ENCODE measurements around the gene CCL5.
A peak's percentile ranks its signal among the peaks of the same experiment; 100 is the strongest.

Gene CCL5

DNA sequence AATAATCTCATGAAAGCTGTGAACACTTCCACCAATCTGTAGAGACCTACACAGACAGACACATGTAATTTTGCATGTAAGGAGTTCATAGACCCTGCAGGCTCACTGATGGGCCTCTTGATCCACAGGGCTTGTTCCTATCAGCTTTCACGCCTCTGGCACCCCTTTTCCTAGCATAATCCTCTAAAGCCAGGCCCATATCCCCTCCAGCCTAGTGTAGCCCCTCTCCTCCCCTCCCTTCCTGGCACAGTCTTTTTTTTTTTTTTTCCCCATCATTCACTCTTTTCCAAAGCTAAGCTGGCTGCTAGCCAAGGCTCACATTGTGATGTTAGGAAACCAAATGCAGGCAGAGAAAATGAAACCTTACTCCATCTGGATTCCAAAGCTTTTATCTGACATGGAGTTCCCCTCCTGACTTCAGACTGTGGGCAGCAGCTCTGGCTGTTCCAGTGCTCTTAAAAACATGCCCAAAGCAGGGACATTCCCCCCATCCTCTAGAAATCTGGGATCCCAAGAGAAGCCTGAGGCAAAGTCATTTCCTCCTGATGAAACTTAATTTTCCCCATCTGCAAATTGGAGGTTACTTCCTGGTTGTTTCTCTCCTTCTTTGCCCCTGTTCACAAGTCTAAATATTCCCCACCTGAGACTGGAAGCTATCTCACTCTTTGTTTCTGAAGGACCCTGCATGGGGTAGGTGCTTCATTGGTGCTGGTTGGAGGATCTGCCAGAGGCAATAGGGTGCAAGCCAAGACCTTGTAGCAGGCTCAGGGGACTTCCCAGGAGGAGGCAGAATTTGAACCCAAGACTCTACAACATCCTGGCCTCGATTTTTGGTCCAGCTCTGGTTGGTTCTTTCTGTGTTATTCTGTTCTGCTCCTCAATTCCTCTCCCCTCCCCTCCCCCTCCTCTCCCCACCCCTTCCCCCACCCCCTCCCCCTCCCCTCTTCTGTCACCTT, 9.9 kb upstream of the CCL5 start:
- Mint-ChIP-seq H3K27ac (peak overlapping the region; percentile 16), H3K4me3 (peak overlapping the region; percentile 49), H3K9me3 (ENCODE audit: low read depth) (no peaks in the 10 kb centered on the region), H3K4me1 (ENCODE audit: low read depth) (peaks cover 45% of the 10 kb centered on the region), H3K36me3 (no peaks in the 10 kb centered on the region), H3K27me3 (no peaks in the 10 kb centered on the region)

DNA sequence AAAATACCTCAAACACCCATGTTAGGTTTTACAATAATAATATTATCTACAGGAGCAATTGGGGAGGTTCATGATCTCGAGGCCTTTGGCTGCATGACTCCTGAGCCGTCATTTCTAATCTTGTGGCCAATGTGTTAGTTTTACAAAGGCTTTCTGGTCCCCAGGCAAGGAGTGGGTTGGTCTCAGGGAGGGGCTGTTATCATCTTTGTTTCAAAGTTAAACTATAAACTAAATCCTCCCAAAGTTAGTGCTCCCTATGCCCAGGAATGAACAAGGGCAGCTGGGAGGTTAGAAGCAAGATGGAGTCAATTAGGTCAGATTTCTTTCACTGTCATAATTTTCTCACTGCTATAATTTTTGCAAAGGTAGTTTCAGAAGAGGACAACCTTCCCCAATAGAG, 9.1 kb upstream of the CCL5 start:
- Mint-ChIP-seq H3K27me3 (no peaks in the 10 kb centered on the region), H3K27ac (peak overlapping the region; percentile 64), H3K4me3 (no peak overlapping the region), H3K36me3 (no peaks in the 10 kb centered on the region), H3K9me3 (ENCODE audit: low read depth) (no peaks in the 10 kb centered on the region), H3K4me1 (ENCODE audit: low read depth) (peaks cover 45% of the 10 kb centered on the region)

DNA sequence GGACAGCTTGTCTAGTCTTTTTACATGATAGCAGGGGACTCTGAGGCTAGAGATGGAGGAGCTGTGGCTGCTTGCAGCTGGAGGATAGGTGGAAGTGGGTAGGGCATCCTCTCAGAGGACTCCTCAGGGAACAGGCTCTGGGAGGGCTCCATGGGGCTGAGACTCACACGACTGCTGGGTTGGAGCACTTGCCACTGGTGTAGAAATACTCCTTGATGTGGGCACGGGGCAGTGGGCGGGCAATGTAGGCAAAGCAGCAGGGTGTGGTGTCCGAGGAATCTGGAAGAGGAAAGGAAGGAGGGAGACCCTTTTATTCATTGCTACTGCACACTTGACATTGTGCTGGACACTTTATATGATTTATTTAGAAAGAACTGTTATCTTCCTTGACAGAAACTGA, 1.8 kb downstream of the CCL5 start:
- Mint-ChIP-seq H3K27me3 (no peaks in the 10 kb centered on the region), H3K4me1 (ENCODE audit: low read depth) (peaks cover 44% of the 10 kb centered on the region), H3K4me3 (peak overlapping the region; percentile 15), H3K27ac (no peak overlapping the region), H3K9me3 (ENCODE audit: low read depth) (no peaks in the 10 kb centered on the region), H3K36me3 (no peaks in the 10 kb centered on the region)

DNA sequence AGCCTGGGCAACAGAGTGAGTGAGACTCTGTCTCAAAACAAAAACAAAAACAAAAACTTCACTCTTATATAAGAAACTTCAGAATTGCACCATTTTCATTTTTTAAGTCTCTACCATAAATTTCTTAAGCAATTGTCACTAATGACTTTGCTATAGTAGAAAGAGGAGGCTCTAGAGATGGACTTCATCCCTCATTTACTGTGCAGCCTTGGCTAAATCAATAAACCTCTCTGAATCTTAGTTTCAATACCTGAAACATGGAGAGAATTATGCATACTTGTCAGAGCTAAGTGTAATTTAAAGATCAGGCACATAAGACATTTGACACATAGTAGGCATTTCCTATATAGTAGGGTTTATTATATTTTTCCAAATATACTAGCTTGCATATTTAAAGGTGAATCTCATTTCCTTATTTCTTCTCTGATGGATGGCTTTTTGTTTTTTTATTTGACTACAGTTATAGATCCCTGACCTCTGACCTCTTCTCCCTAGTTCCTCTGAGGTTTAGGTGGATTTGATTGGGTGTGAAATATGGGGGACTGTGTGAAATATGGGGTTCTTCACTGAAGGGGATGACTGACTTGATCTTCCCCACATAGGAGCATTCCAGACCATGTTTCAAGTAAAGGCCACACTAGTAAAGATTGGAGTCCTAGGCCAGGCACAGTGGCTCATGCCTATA, 2.7 kb downstream of the CCL5 start:
- Mint-ChIP-seq H3K9me3 (ENCODE audit: low read depth) (no peaks in the 10 kb centered on the region), H3K4me3 (peak overlapping the region; percentile 20), H3K27ac (no peak overlapping the region), H3K4me1 (ENCODE audit: low read depth) (peaks cover 46% of the 10 kb centered on the region), H3K36me3 (no peaks in the 10 kb centered on the region), H3K27me3 (no peaks in the 10 kb centered on the region)

DNA sequence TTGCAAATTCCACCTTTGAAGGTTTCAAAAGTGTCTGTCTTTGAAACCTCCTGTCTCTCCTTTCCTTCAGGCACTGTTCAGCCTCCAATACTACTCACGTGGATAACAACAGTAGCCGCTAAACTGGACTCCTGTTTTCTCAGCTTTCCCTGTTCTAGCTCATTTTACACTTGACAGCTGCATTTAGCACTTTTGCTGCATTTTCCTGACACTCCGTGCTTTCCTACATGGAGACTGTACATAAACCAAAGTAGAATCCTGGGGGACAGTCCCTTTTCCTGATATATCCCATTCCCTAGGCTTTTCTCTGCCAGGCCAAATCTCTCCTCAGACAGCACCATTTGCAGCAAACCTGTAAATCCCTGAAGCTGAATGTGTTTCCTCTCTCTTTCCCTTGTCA, 3.6 kb downstream of the CCL5 start:
- Mint-ChIP-seq H3K4me3 (peak overlapping the region; percentile 15), H3K4me1 (ENCODE audit: low read depth) (peaks cover 51% of the 10 kb centered on the region), H3K9me3 (ENCODE audit: low read depth) (no peaks in the 10 kb centered on the region), H3K27ac (peak overlapping the region; percentile 51), H3K27me3 (no peaks in the 10 kb centered on the region), H3K36me3 (no peaks in the 10 kb centered on the region)

DNA sequence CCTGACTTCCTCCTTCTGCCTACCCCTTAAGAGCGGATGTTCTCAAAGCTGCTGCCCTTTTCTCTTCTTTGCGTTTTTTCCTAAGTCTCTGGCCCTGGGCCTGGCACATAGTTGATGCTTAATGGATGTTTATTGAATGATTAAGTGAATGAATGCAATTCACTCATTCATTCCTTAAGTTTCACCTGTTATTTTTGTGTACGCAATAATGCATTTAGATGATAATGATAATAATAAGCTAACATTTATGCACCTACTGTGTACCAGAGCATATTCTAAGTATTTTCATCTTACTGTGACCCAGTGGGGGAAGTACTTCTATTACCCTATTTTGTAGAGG, 4.4 kb downstream of the CCL5 start:
- Mint-ChIP-seq H3K27ac (peak overlapping the region; percentile 81), H3K9me3 (ENCODE audit: low read depth) (no peaks in the 10 kb centered on the region), H3K4me1 (ENCODE audit: low read depth) (peaks cover 54% of the 10 kb centered on the region), H3K4me3 (no peak overlapping the region), H3K27me3 (no peaks in the 10 kb centered on the region), H3K36me3 (no peaks in the 10 kb centered on the region)

DNA sequence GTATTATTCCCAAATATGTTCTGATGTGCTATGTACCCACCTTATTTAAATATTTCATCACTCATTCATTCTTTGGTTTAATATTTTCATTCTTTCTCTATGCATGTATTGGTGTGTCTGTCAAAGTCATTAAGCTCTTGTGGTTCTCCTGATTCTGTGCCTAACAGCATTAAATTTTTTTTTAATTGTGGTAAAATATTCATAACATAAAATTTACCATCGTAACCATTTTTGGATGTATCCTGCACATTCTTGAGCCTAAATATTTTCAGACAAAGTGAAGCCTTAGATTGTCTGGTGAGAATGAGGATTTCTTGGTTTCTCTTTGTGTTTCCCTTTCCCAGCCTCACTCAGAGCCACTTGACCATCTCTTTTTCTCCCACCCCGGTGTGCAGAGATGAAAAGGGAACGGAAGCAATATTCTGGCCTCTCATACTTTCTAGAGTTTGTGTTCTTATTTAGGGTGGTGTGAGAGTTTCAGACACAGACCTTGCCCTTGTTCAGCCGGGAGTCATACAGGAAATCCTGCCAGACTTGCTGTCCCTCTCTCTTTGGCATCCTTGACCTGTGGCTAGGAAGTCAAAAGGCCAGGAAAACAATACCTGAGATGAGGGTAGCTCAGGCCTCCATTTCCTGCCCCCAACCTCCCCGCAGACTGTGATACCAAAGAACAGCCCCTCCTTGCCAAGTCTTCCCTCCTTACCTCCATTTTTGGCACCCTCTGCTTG, 4.9 kb downstream of the CCL5 start:
- Mint-ChIP-seq H3K36me3 (no peaks in the 10 kb centered on the region), H3K27ac (peak overlapping the region; percentile 81), H3K4me1 (ENCODE audit: low read depth) (peaks cover 49% of the 10 kb centered on the region), H3K9me3 (ENCODE audit: low read depth) (no peaks in the 10 kb centered on the region), H3K27me3 (no peaks in the 10 kb centered on the region), H3K4me3 (no peak overlapping the region)

DNA sequence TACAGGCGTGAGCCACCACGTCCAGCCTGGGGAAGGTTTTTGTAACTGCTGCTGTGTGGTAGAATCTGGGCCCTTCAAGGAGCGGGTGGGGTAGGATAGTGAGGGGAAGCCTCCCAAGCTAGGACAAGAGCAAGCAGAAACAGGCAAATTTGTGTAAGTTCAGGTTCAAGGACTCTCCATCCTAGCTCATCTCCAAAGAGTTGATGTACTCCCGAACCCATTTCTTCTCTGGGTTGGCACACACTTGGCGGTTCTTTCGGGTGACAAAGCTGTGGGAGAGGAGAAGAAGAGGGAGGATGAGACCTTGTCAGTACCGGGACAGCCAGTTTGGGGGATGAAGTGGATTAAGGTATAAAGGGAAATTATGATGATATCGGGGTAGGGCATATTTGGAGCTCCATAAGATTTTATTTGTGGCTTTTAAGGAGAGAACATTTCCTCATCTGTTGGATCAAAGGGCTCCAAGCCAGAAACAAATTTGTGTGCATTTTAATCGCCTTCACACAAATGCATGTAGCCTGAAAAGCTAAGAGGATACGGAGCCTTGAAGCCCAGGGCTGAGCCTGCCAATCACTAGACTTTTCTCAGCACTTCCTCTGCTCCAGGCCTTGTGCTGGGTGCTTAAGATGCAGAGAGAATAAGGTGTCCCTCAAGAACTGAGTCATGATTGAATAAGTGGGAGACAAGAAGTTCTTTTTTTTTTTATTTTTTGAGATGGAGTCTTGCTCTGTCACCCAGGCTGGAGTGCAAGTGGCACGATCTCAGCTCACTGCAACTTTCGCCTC, 7.8 kb downstream of the CCL5 start:
- Mint-ChIP-seq H3K4me3 (no peak overlapping the region), H3K9me3 (ENCODE audit: low read depth) (no peaks in the 10 kb centered on the region), H3K27me3 (no peaks in the 10 kb centered on the region), H3K27ac (no peak overlapping the region), H3K36me3 (no peaks in the 10 kb centered on the region), H3K4me1 (ENCODE audit: low read depth) (peaks cover 35% of the 10 kb centered on the region)

DNA sequence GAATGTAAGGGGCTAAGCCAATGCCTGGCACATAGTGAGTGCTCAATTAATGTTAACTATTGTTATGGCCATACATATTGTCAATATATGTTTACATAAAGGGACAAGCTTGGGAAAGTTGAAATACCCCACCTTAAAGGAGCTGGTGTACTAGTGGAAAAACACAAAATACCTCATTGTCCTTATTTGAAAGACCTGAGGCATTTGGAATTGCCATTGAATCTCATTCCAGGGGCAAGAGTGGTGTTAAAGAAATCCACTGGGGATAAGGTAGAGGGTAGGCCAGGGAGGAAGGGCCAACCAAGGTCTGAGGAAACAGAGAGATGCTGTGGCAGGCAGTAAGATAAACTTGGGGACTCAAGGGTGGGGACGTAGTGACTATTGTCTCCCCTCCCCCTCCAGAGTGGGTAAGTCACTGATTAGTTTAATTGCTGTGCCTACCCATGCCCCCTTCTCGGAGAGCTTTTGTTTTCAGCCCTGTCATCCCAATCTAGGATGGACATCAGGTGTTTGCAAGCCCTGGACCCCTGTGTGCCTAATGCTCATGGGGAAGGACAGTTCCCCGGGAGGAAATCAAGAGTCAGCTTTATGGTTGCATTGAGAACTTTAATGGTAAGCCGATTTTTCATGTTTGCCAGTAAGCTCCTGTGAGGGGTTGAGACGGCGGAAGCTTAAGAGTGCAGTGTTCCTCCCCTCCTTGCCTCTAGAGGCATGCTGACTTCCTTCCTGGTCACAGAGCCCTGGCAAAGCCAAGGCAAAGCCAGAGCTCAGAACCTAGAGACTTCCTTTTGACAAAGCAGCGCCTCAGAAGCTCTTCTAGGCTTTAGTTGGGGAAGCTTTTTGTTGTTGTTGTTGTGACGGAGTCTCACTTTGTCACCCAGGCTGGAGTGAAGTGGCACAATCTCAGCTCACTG, 9.0 kb downstream of the CCL5 start:
- no peaks in the 10 kb centered on the region for H3K27me3 Mint-ChIP-seq
- H3K4me3 Mint-ChIP-seq = no peak overlapping the region
- peak overlapping the region; percentile 76 for H3K27ac Mint-ChIP-seq
- no peaks in the 10 kb centered on the region for H3K9me3 Mint-ChIP-seq (ENCODE audit: low read depth)
- H3K4me1 Mint-ChIP-seq (ENCODE audit: low read depth) = peaks cover 29% of the 10 kb centered on the region
- no peaks in the 10 kb centered on the region for H3K36me3 Mint-ChIP-seq

DNA sequence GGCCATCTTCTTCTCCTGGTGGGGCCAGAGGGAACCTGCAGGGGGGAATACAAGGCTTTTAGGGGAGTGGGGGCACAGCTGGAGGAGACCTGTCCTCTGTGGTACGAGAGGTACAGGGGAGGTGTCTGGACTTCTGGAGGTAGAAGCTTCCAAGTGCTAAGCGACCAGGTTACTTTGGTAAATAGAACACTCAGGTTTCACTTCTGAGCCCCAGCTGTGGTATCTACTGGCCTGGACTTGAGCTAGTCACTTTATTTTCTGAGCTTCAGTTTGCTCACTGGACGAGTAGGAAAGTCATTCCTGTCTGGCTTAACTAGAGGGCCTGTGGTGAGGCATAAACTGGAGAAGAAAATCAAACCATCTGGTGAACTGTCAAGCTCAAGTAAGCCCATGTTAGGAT, 11.4 kb downstream of the CCL5 start, which contains the start of gene HEATR9:
Gene HEATR9 (minus strand): TSS at position 155 of the 400 bp plus-strand sequence. CDS start 149 bp downstream, at position 6.
- Mint-ChIP-seq H3K9me3 (ENCODE audit: low read depth) (no peaks in the 10 kb centered on the region), H3K27ac (no peak within 1 kb of the TSS), H3K27me3 (no peaks in the 10 kb centered on the region), H3K4me3 (no peak within 1 kb of the TSS), H3K4me1 (ENCODE audit: low read depth) (peaks cover 21% of the 10 kb centered on the region), H3K36me3 (no peaks in the 10 kb centered on the region)

DNA sequence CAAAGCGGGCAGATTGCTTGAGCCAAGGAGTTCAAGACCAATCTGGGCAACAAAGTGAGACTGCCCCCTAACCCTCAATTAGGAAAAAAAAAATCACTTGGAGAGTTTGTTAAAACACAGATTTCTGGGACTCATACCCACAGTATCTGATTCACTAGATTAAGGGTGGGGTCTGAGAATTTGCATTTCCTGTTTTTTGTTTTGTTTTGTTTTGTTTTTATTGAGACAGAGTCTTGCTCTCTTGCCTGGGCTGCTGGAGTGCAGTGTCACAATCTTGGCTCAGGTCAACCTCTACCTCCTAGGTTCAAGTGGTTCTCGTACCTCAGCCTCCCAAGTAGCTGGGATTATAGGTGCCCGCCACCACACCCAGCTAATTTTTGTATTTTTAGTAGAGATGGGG, 12.6 kb downstream of the CCL5 start:
- Mint-ChIP-seq H3K27me3 (no peaks in the 10 kb centered on the region), H3K4me3 (no peak overlapping the region), H3K9me3 (ENCODE audit: low read depth) (no peaks in the 10 kb centered on the region), H3K27ac (no peak overlapping the region), H3K4me1 (ENCODE audit: low read depth) (peaks cover 20% of the 10 kb centered on the region), H3K36me3 (no peaks in the 10 kb centered on the region)

DNA sequence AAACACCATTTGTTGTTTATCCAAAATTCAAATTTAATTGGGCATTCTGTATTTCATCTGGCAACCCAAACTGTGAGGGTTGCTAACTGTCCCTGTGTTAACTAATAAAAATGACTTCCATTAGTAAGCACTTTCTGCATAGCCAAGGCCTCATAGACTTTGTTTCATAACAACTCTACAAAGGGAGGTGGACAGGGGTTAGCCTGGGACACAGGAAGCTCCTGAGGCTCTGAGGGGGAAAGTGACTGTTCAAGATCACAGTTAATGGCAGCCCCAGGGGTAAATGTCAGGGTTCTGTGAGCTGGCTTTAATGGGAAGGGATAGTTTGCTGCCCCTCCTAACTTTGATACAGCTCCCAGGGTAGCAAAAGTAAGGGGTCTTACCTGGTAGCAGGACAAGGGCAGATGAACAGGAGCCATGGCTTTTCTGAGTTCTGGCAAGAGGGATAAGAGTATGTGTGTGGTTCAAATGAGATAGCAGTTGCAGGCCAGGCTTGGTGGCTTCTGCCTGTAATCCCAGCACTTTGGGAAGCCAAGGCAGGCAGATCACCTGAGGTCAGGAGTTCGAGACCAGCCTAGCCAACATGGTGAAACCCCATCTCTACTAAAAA, 13.7 kb downstream of the CCL5 start:
- Mint-ChIP-seq H3K36me3 (peaks cover 2% of the 10 kb centered on the region), H3K27ac (no peak overlapping the region), H3K27me3 (no peaks in the 10 kb centered on the region), H3K9me3 (ENCODE audit: low read depth) (no peaks in the 10 kb centered on the region), H3K4me1 (ENCODE audit: low read depth) (peaks cover 13% of the 10 kb centered on the region), H3K4me3 (no peak overlapping the region)
